Lower lobe of right lung (tissue), 2 donors: ENCODE measurements around the gene HK1. TPM values are rescaled to one million over a fixed set of nuclear protein-coding genes. Genes with fewer than 3 reads are reported as not detected.
"Not testable (repeated sequence)": the region's sequence is repeated elsewhere in the genome, so short reads cannot be mapped to it uniquely, and the experiment has no call there.

Experiments used
- ATAC-seq, 2 donors: fragments of 200-7000 bp; cut with Tn5 transposase; one replicate each; pipeline ENCODE4 v1.9.1; 2020 to 2022; ENCODE audit warnings: mild to moderate bottlenecking in 2 of 2, moderate library complexity in 2 of 2
- DNase-seq: peaks from one replicate; pipeline ENCODE4 v3.0.0-alpha.2; 2020
- H3K27ac ChIP-seq: fragments of 200-600 bp; one replicate; pipeline ENCODE4 v1.8.0; 2022
- H3K27me3 ChIP-seq: fragments of 200-600 bp; one replicate; pipeline ENCODE4 v1.8.0; 2022; ENCODE audit warnings: low read depth
- H3K36me3 ChIP-seq: fragments of 200-600 bp; one replicate; pipeline ENCODE4 v1.8.0; 2022; ENCODE audit warnings: mild to moderate bottlenecking
- H3K4me1 ChIP-seq: fragments of 200-600 bp; one replicate; pipeline ENCODE4 v1.8.0; 2022
- H3K4me3 ChIP-seq: fragments of 200-600 bp; one replicate; pipeline ENCODE4 v1.8.0; 2022; ENCODE audit warnings: mild to moderate bottlenecking
- H3K9me3 ChIP-seq: fragments of 200-600 bp; one replicate; pipeline ENCODE4 v1.8.0; 2022
- CTCF ChIP-seq: fragments of 200-600 bp; IDR thresholded peaks from one replicate; pipeline ENCODE4 v1.8.0; 2022; ENCODE audit warnings: antibody characterized with exemption, mild to moderate bottlenecking
- intact Hi-C: fragments of 100-400 bp; cut with DNase I; formaldehyde crosslinking; loops from one replicate; pipeline ENCODE4 v1.11.0; 2022
- total RNA-seq: library from RNA; stranded (reverse); fragmentation: NEBNext Ultra II Directional; extraction: Animal tissue kit (Norgen Biotek cat#: 25700); gene quantifications from one replicate; pipeline ENCODE4 v1.2.1, GENCODE V29; 2021
- donor health status: DM: no; HTN: yes; CAD: no; lungs with severe emphysema.

Gene HK1
- total RNA-seq, 1 donor from 2014 or later = 85.1 TPM

GRCh38 chr10:69319841-69320316 lies 41.6 kb downstream of the HK1 start:
- Histone ChIP-seq H3K4me3 (peak overlapping the region; percentile 98), H3K27ac (peak overlapping the region; percentile 97), H3K4me1 (peaks cover 55% of the 10 kb centered on the region), H3K36me3 (no peaks in the 10 kb centered on the region), H3K9me3 (no peaks in the 10 kb centered on the region), H3K27me3 (no peaks in the 10 kb centered on the region)
- ATAC-seq (no peak), DNase-seq (no peak)
- intact Hi-C loops = no loop called here
- no peak for TF ChIP-seq CTCF

GRCh38 chr10:69320521-69320920 lies 42.2 kb downstream of the HK1 start:
- ATAC-seq (no peak), DNase-seq (no peak)
- no peak for TF ChIP-seq CTCF
- H3K4me1 ChIP-seq = peaks cover 55% of the 10 kb centered on the region
- no peaks in the 10 kb centered on the region for H3K9me3 ChIP-seq
- no peaks in the 10 kb centered on the region for H3K27me3 ChIP-seq
- intact Hi-C loops = no loop called here
- H3K4me3 ChIP-seq = peak overlapping the region; percentile 98
- H3K27ac ChIP-seq = peak overlapping the region; percentile 97
- H3K36me3 ChIP-seq = no peaks in the 10 kb centered on the region

- intact Hi-C loops = no loop called here
- no peak overlapping the region for H3K4me3 ChIP-seq
- DNase-seq (peak; percentile 66), ATAC-seq (no peak)
- H3K36me3 ChIP-seq = no peaks in the 10 kb centered on the region
- H3K27me3 ChIP-seq = no peaks in the 10 kb centered on the region
- no peak for TF ChIP-seq CTCF
- H3K27ac ChIP-seq = no peak overlapping the region
- no peaks in the 10 kb centered on the region for H3K9me3 ChIP-seq
- H3K4me1 ChIP-seq = peaks cover 57% of the 10 kb centered on the region
Measured at GRCh38 chr10:69321039-69321715, 42.9 kb downstream of the HK1 start.

GRCh38 chr10:69321865-69322264 lies 43.6 kb downstream of the HK1 start:
- intact Hi-C loops = no loop called here
- TF ChIP-seq CTCF = no peak
- no peaks in the 10 kb centered on the region for H3K36me3 ChIP-seq
- no peaks in the 10 kb centered on the region for H3K27me3 ChIP-seq
- H3K4me3 ChIP-seq = no peak overlapping the region
- ATAC-seq (no peak), DNase-seq (no peak)
- no peaks in the 10 kb centered on the region for H3K9me3 ChIP-seq
- no peak overlapping the region for H3K27ac ChIP-seq
- peaks cover 64% of the 10 kb centered on the region for H3K4me1 ChIP-seq

GRCh38 chr10:69322346-69322745 lies 44.0 kb downstream of the HK1 start:
- intact Hi-C loops, H3K9me3 ChIP-seq, DNase-seq, ATAC-seq, H3K27ac ChIP-seq, H3K4me3 ChIP-seq, H3K36me3 ChIP-seq, H3K27me3 ChIP-seq: not testable (repeated sequence)
- H3K4me1 ChIP-seq = peaks cover 66% of the 10 kb centered on the region

GRCh38 chr10:69323622-69324021 lies 45.3 kb downstream of the HK1 start:
- no peaks in the 10 kb centered on the region for H3K9me3 ChIP-seq
- ATAC-seq (no peak), DNase-seq (no peak)
- H3K27ac ChIP-seq = no peak overlapping the region
- H3K4me1 ChIP-seq = peaks cover 70% of the 10 kb centered on the region
- H3K27me3 ChIP-seq = no peaks in the 10 kb centered on the region
- intact Hi-C loops = no loop called here
- no peak for TF ChIP-seq CTCF
- H3K4me3 ChIP-seq = no peak overlapping the region
- H3K36me3 ChIP-seq = no peaks in the 10 kb centered on the region
